KMS-11 (cell line): Measurements from ENCODE around the gene DTNB.

ENCODE experiments used
- H2AFZ ChIP-seq: fragments of 200-600 bp; sonication (generic); 2 replicates; pipeline ENCODE4 v1.6.1; 2016; ENCODE audit warnings: antibody characterized with exemption, mixed run types, low read depth
- H3K27ac ChIP-seq: fragments of 200-600 bp; sonication (generic); 2 replicates; pipeline ENCODE4 v1.6.1; 2016; ENCODE audit warnings: mild to moderate bottlenecking, mixed run types
- H3K27me3 ChIP-seq: fragments of 200-600 bp; sonication (generic); 2 replicates; pipeline ENCODE4 v1.6.1; 2017; ENCODE audit warnings: mild to moderate bottlenecking, low read depth, mixed run types, moderate library complexity; ENCODE audit not compliant: insufficient read depth
- H3K36me3 ChIP-seq: fragments of 200-600 bp; sonication (generic); 2 replicates; pipeline ENCODE4 v1.6.1; 2017; ENCODE audit warnings: mild to moderate bottlenecking, mixed run types; ENCODE audit not compliant: insufficient read depth
- H3K4me1 ChIP-seq: fragments of 200-600 bp; sonication (generic); 2 replicates; pipeline ENCODE4 v1.6.1; 2016; ENCODE audit warnings: mild to moderate bottlenecking, low read depth, mixed run types; ENCODE audit not compliant: poor library complexity, severe bottlenecking
- H3K4me2 ChIP-seq: fragments of 200-600 bp; sonication (generic); 2 replicates; pipeline ENCODE4 v1.7.0; 2016; ENCODE audit warnings: mild to moderate bottlenecking, mixed run types
- H3K4me3 ChIP-seq: fragments of 200-600 bp; sonication (generic); IDR thresholded peaks from 2 replicates; pipeline ENCODE4 v1.6.1; 2017; ENCODE audit warnings: low read depth, low read length, mixed read lengths; ENCODE audit not compliant: insufficient read depth
- H3K79me2 ChIP-seq: fragments of 200-600 bp; sonication (generic); 2 replicates; pipeline ENCODE4 v1.6.1; 2016; ENCODE audit warnings: low read depth, mixed run types; ENCODE audit not compliant: insufficient read depth
- H3K9ac ChIP-seq: fragments of 200-600 bp; sonication (generic); 2 replicates; pipeline ENCODE4 v1.6.1; 2016; ENCODE audit warnings: mild to moderate bottlenecking, mixed run types
- H4K20me1 ChIP-seq: fragments of 200-600 bp; sonication (generic); 2 replicates; pipeline ENCODE4 v1.6.1; 2016; ENCODE audit warnings: mild to moderate bottlenecking, mixed run types; ENCODE audit not compliant: insufficient read depth
- CTCF ChIP-seq: fragments of 200-600 bp; sonication (generic); conservative IDR thresholded peaks from 2 replicates; pipeline ENCODE4 v1.6.1; 2017; ENCODE audit warnings: low read depth, mild to moderate bottlenecking, antibody characterized with exemption, low read length, moderate library complexity, mixed read lengths

The DTNB gene

GRCh38 chr2:25375371-25375988, 297.9 kb downstream of the DTNB start:
- Histone ChIP-seq H3K27ac (no peak overlapping the region), H4K20me1 (no peaks in the 10 kb centered on the region), H3K36me3 (no peaks in the 10 kb centered on the region), H2AFZ (no peak overlapping the region), H3K27me3 (no peaks in the 10 kb centered on the region), H3K9ac (no peak overlapping the region), H3K4me1 (peaks cover 16% of the 10 kb centered on the region), H3K4me2 (no peak overlapping the region), H3K79me2 (no peaks in the 10 kb centered on the region), H3K4me3 (no peak overlapping the region)
- no peak for TF ChIP-seq CTCF

DNA sequence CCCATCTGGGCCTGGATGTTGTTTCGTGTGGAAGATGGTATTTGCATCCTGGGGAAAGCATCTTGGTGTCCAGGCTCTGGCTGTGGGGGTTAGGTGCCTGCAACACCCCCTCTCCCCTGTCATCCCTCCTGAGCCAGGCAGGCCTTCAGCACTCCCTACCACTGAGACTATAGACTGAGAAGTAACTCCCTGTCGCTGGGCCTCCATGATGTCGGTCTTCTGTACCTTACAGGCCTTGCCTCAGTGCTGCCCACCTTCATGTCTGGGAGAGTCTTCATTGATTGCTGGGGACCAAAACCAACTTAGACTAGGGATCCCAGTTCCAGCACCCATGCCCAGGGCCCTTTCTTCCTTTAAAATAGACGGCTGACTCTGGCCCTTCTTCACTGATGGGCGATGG, 298.6 kb downstream of the DTNB start:
- H3K79me2 ChIP-seq, result no peaks in the 10 kb centered on the region
- no peak overlapping the region for H3K4me2 ChIP-seq
- no peak overlapping the region for H2AFZ ChIP-seq
- no peak overlapping the region for H3K9ac ChIP-seq
- H3K27me3 ChIP-seq, result no peaks in the 10 kb centered on the region
- no peak overlapping the region for H3K27ac ChIP-seq
- H3K4me3 ChIP-seq, result no peak overlapping the region
- H3K36me3 ChIP-seq, result no peaks in the 10 kb centered on the region
- H4K20me1 ChIP-seq, result no peaks in the 10 kb centered on the region
- TF ChIP-seq CTCF, result no peak
- peaks cover 16% of the 10 kb centered on the region for H3K4me1 ChIP-seq

GRCh38 chr2:25374411-25374810, 299.0 kb downstream of the DTNB start:
- no peak overlapping the region for H2AFZ ChIP-seq
- no peaks in the 10 kb centered on the region for H3K27me3 ChIP-seq
- H3K9ac ChIP-seq, result no peak overlapping the region
- peaks cover 16% of the 10 kb centered on the region for H3K4me1 ChIP-seq
- no peak overlapping the region for H3K4me2 ChIP-seq
- no peaks in the 10 kb centered on the region for H3K79me2 ChIP-seq
- H4K20me1 ChIP-seq, result no peaks in the 10 kb centered on the region
- no peak for TF ChIP-seq CTCF
- H3K4me3 ChIP-seq, result no peak overlapping the region
- no peak overlapping the region for H3K27ac ChIP-seq
- no peaks in the 10 kb centered on the region for H3K36me3 ChIP-seq

GRCh38 chr2:25373269-25373981, 300.0 kb downstream of the DTNB start:
- H3K4me2 ChIP-seq, result no peak overlapping the region
- H3K27me3 ChIP-seq, result no peaks in the 10 kb centered on the region
- no peak overlapping the region for H3K27ac ChIP-seq
- no peak overlapping the region for H3K4me3 ChIP-seq
- H4K20me1 ChIP-seq, result no peaks in the 10 kb centered on the region
- H3K36me3 ChIP-seq, result no peaks in the 10 kb centered on the region
- H3K79me2 ChIP-seq, result no peaks in the 10 kb centered on the region
- no peak for TF ChIP-seq CTCF
- no peak overlapping the region for H2AFZ ChIP-seq
- H3K9ac ChIP-seq, result no peak overlapping the region
- H3K4me1 ChIP-seq, result peaks cover 16% of the 10 kb centered on the region
